Activated CD4-positive, alpha-beta memory T cell treated with anti-CD3 and anti-CD28 coated beads, Interleukin-2, amount 10 ng/mL, durations not matched to agents 7 days and 5 days (primary cell): ENCODE data around the gene ISG20L2. TPM values are rescaled to one million over a fixed set of nuclear protein-coding genes. Genes with fewer than 3 reads are reported as not detected.

Source experiments
- CTCF ChIA-PET: fragments of 350-600 bp; sonication (Branson Sonifier 250); formaldehyde crosslinking; loops from one replicate; lab custom pipeline; 2021; ENCODE audit warnings: antibody characterized with exemption, inconsistent platforms; lab: Charles Lee
- POLR2A ChIA-PET: fragments of 350-600 bp; sonication (Branson Sonifier 250); formaldehyde crosslinking; loops from one replicate; lab custom pipeline; 2021; ENCODE audit warnings: antibody characterized with exemption; lab: Charles Lee
- DNase-seq: peaks from one replicate; pipeline ENCODE4 v3.0.0-alpha.2; 2020
- H3K27ac Mint-ChIP-seq: one replicate; pipeline ENCODE4 v1.8.0; 2021; ENCODE audit warnings: mild to moderate bottlenecking, mixed read lengths
- H3K27me3 Mint-ChIP-seq: one replicate; pipeline ENCODE4 v1.8.0; 2021; ENCODE audit warnings: mixed read lengths
- H3K36me3 Mint-ChIP-seq: one replicate; pipeline ENCODE4 v1.8.0; 2021; ENCODE audit warnings: low read depth, mixed read lengths
- H3K4me1 Mint-ChIP-seq: one replicate; pipeline ENCODE4 v1.8.0; 2021; ENCODE audit warnings: mixed read lengths
- H3K4me3 Mint-ChIP-seq: one replicate; pipeline ENCODE4 v1.8.0; 2021; ENCODE audit warnings: mild to moderate bottlenecking, mixed read lengths
- H3K9me3 Mint-ChIP-seq: one replicate; pipeline ENCODE4 v1.8.0; 2021; ENCODE audit warnings: mixed read lengths
- total RNA-seq, 2 experiments: library from RNA; stranded (reverse); gene quantifications; one replicate each; pipeline ENCODE4 v1.2.3, GENCODE V29; 2021

The ISG20L2 gene, protein sequence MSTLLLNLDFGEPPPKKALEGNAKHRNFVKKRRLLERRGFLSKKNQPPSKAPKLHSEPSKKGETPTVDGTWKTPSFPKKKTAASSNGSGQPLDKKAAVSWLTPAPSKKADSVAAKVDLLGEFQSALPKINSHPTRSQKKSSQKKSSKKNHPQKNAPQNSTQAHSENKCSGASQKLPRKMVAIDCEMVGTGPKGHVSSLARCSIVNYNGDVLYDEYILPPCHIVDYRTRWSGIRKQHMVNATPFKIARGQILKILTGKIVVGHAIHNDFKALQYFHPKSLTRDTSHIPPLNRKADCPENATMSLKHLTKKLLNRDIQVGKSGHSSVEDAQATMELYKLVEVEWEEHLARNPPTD
- 10 to 100 TPM; 42.0 to 43.3 TPM for total RNA-seq

DNA sequence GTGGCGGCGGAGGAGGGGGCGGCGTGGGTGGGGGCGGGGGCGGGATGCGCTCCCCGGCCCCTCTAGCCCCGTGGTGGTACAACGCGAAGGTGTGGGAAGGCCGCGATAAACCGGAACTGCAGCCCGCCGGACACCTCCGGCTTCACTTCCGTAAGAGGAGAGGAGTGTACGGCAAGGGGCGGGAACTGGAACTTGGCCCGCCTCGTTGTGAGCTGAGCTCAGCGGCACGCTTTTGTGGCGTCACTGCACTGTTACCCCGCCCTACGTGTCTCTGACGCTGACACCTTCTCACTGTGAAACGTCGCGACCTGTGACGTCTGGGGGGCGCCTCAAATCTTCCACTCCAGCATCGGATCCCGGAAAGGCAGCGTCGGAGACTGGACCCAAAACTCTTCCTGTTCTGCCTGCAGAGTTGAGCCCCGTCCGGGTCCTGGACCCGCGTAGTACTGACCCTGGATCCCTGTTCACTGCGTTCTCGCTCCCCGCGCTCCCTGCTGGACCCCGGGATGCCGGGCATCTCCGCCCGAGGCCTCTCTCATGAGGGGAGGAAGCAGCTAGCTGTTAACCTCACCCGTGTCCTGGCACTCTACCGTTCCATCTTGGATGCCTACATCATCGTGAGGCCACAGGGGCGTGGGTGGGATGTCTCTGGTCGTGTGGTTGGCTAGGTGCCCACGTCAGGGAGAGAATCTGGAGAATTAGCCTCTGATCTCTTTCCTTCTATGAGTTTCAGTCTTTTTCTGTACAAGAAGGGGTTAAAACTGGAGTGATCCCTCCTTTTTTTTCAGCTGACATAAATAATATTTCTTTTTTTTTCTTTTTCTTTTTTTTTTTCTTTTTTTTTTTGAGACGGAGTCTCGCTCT is at the start of gene ISG20L2:
Gene ISG20L2 (minus strand): TSS at position 168 of the 864 bp plus-strand sequence. CDS start 1,114 bp downstream, outside the sequence.
- CTCF ChIA-PET = interaction anchor here (0.6 to 6.7 kb wide), 15 partner anchors 9 to 162 kb away, joined by 3 to 212 read pairs (median 27); partner anchors contain the start of genes HDGF, INSRR, MRPL24 and NES
- Mint-ChIP-seq H3K27me3 (no peaks in the 10 kb centered on the region), H3K36me3 (peaks cover 35% of the 10 kb centered on the region), H3K4me3 (no peak within 1 kb of the TSS), H3K9me3 (no peaks in the 10 kb centered on the region), H3K27ac (no peak within 1 kb of the TSS), H3K4me1 (peaks cover 24% of the 10 kb centered on the region)
- POLR2A ChIA-PET = interaction anchor here (0.6 to 8.9 kb wide), 25 partner anchors 8 to 272 kb away, joined by 3 to 150 read pairs (median 5); partner anchors contain the start of genes GPATCH4, HDGF, MRPL24 and NTRK1
- DNase-seq = peak; percentile 98

GRCh38 chr1:156777573-156777972 is 49.0 kb upstream of the ISG20L2 start:
- CTCF ChIA-PET = interaction anchor here (0.6 to 1.3 kb wide), 4 partner anchors 9 to 88 kb away, joined by 3 to 5 read pairs (median 4); no protein-coding TSS in a partner anchor
- H3K27me3 Mint-ChIP-seq = no peaks in the 10 kb centered on the region
- H3K27ac Mint-ChIP-seq = no peak overlapping the region
- H3K36me3 Mint-ChIP-seq = peaks cover 47% of the 10 kb centered on the region
- no peak overlapping the region for H3K4me3 Mint-ChIP-seq
- no peak for DNase-seq
- peaks cover 53% of the 10 kb centered on the region for H3K4me1 Mint-ChIP-seq
- H3K9me3 Mint-ChIP-seq = no peaks in the 10 kb centered on the region
- POLR2A ChIA-PET = interaction anchor here (1.0 kb wide), 1 partner anchor 11 kb away, joined by 3 read pairs; no protein-coding TSS in a partner anchor

GRCh38 chr1:156776942-156777341 is 48.4 kb upstream of the ISG20L2 start:
- Mint-ChIP-seq H3K4me1 (peaks cover 54% of the 10 kb centered on the region), H3K4me3 (no peak overlapping the region), H3K27ac (no peak overlapping the region), H3K27me3 (no peaks in the 10 kb centered on the region), H3K36me3 (peaks cover 45% of the 10 kb centered on the region), H3K9me3 (no peaks in the 10 kb centered on the region)
- DNase-seq = no peak
- ChIA-PET POLR2A (interaction anchor here (1.0 to 1.3 kb wide), 2 partner anchors 10 to 25 kb away, joined by 4 to 6 read pairs; partner anchors contain the start of gene PRCC), CTCF (interaction anchor here (1.2 to 1.6 kb wide), 3 partner anchors 21 to 51 kb away, joined by 4 to 5 read pairs (median 5); no protein-coding TSS in a partner anchor)

GRCh38 chr1:156775799-156776198 is 47.2 kb upstream of the ISG20L2 start:
- Mint-ChIP-seq H3K36me3 (peaks cover 40% of the 10 kb centered on the region), H3K27me3 (no peaks in the 10 kb centered on the region), H3K4me1 (peaks cover 50% of the 10 kb centered on the region), H3K4me3 (no peak overlapping the region), H3K9me3 (no peaks in the 10 kb centered on the region), H3K27ac (no peak overlapping the region)
- ChIA-PET CTCF (interaction anchor here (1.6 kb wide), 1 partner anchor 38 kb away, joined by 4 read pairs; no protein-coding TSS in a partner anchor), POLR2A (interaction anchor here (0.6 to 1.3 kb wide), 2 partner anchors 26 to 89 kb away, joined by 4 read pairs; no protein-coding TSS in a partner anchor)
- no peak for DNase-seq

DNA sequence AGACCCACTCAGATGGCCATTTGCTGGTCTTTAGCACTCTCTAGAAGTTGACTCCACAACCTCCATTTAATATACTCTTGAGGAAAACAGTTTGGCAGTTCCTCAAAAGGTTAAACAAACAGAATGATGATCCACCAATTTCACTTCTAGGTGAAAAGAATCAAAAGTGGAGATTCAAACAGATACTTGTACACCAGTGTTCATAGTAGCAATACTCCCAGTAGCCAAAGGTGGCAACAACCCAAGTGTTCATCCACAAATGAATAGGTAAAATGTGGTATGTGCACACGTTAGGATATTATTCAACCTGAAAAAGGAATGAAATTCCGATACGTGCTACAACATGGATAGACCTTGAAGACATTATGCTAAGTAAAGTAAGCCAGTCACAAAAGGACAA is 45.0 kb upstream of the ISG20L2 start:
- no peak overlapping the region for H3K27ac Mint-ChIP-seq
- no peak for DNase-seq

DNA sequence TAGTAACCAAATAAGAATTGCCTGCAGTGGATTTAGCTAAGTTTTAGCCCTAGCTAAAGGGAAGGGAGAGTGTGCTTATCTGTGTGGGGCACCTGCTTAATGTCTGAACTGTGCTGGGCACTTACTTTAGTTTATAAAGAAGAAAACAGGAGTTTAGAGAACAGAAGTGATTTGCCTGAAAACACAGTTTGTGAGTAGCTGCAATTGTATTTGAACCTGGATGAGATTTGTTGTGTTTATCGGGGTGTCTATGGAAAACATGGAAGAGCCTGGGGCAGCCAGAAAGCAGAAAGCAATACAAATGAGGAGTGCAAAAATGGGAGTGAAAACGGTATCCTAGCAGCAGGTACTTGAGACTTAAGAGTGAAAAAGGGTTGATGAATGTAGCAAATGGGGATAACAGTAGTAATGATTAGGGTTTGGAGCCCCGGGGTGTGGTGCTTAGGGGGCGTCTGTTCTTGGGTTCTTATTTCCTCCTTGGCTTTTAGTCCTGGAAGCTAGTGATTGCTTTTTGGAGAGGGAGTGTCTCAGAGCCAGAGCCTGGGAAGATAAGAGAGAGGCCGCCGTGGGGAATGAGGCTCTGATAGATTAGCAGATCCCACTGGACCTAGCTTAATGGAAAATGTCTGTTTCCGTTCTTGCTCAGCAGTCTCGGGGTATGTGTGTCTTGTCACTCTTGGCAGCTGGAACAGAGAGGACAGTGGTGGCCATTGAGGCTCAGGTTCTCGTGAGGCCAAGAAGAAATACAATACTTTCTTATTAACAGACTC is 44.3 kb upstream of the ISG20L2 start:
- peaks cover 55% of the 10 kb centered on the region for H3K36me3 Mint-ChIP-seq
- H3K27ac Mint-ChIP-seq = no peak overlapping the region

More for the DNA sequence above, 45.0 kb upstream of the ISG20L2 start:
- Mint-ChIP-seq H3K36me3 (peaks cover 55% of the 10 kb centered on the region), H3K27me3 (no peaks in the 10 kb centered on the region), H3K4me1 (peaks cover 67% of the 10 kb centered on the region), H3K4me3 (no peak overlapping the region), H3K9me3 (no peaks in the 10 kb centered on the region)
- ChIA-PET POLR2A (interaction anchor here (0.6 to 1.9 kb wide), 4 partner anchors 22 to 63 kb away, joined by 3 to 7 read pairs (median 4); partner anchors contain the start of genes HDGF and ISG20L2), CTCF (interaction anchor here (13.6 kb wide), 1 partner anchor 46 kb away, joined by 121 read pairs; the partner anchor contains the start of genes ISG20L2 and METTL25B)

DNA sequence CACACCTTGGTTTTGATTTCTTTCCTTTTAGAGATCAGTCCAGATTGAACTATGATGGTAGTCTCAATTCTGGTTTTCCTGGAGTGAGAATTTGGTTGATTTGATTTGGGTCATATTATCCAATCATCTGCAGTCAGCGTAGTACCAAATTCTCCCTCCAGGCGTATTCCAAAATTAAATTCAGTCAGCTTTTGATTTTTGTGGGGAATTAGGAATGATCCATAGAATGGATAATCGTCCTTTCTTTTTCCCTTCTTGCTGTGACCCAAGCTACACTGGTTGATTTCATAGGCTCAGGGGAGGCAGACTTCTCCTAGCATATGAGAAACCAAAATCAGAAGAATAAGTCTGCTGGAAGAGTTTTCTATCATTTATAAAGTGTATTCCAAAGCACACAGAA is 43.7 kb upstream of the ISG20L2 start:
- Mint-ChIP-seq H3K36me3 (peaks cover 50% of the 10 kb centered on the region), H3K27me3 (no peaks in the 10 kb centered on the region), H3K27ac (no peak overlapping the region), H3K4me3 (no peak overlapping the region), H3K4me1 (peaks cover 62% of the 10 kb centered on the region), H3K9me3 (no peaks in the 10 kb centered on the region)
- POLR2A ChIA-PET = interaction anchor here (0.6 to 1.9 kb wide), 5 partner anchors 9 to 46 kb away, joined by 3 to 7 read pairs (median 5); partner anchors contain the start of genes HDGF and ISG20L2
- no peak for DNase-seq
- CTCF ChIA-PET = interaction anchor here (0.8 to 13.6 kb wide), 3 partner anchors 37 to 87 kb away, joined by 3 to 121 read pairs (median 4); partner anchors contain the start of genes ISG20L2 and METTL25B

More for the DNA sequence above, 44.3 kb upstream of the ISG20L2 start:
- ChIA-PET POLR2A (interaction anchor here (0.6 to 1.9 kb wide), 5 partner anchors 9 to 47 kb away, joined by 3 to 7 read pairs (median 5); partner anchors contain the start of genes HDGF and ISG20L2), CTCF (interaction anchor here (0.6 to 13.6 kb wide), 4 partner anchors 17 to 87 kb away, joined by 3 to 121 read pairs (median 4); partner anchors contain the start of genes ISG20L2 and METTL25B)
- H3K4me3 Mint-ChIP-seq = no peak overlapping the region
- H3K4me1 Mint-ChIP-seq = peaks cover 67% of the 10 kb centered on the region
- H3K27me3 Mint-ChIP-seq = no peaks in the 10 kb centered on the region
- no peak for DNase-seq
- no peaks in the 10 kb centered on the region for H3K9me3 Mint-ChIP-seq

- H3K4me1 Mint-ChIP-seq = peaks cover 54% of the 10 kb centered on the region
- no peak overlapping the region for H3K4me3 Mint-ChIP-seq
- no peaks in the 10 kb centered on the region for H3K9me3 Mint-ChIP-seq
- no peaks in the 10 kb centered on the region for H3K27me3 Mint-ChIP-seq
- CTCF ChIA-PET = interaction anchor here (1.0 to 13.6 kb wide), 5 partner anchors 9 to 108 kb away, joined by 3 to 121 read pairs (median 4); partner anchors contain the start of genes ISG20L2 and METTL25B
- POLR2A ChIA-PET = interaction anchor here (0.5 to 6.1 kb wide), 12 partner anchors 12 to 91 kb away, joined by 3 to 75 read pairs (median 5); partner anchors contain the start of genes HDGF, ISG20L2, METTL25B and MRPL24
- H3K36me3 Mint-ChIP-seq = peaks cover 39% of the 10 kb centered on the region
- H3K27ac Mint-ChIP-seq = no peak overlapping the region
- DNase-seq = no peak
Measured at GRCh38 chr1:156768610-156769295, 40.2 kb upstream of the ISG20L2 start.

- no peak overlapping the region for H3K27ac Mint-ChIP-seq
- no peaks in the 10 kb centered on the region for H3K27me3 Mint-ChIP-seq
- no peak overlapping the region for H3K4me3 Mint-ChIP-seq
- POLR2A ChIA-PET = interaction anchor here (0.9 to 6.1 kb wide), 16 partner anchors 9 to 260 kb away, joined by 3 to 75 read pairs (median 6); partner anchors contain the start of genes HDGF, ISG20L2, METTL25B and MRPL24
- DNase-seq = peak; percentile 42
- peaks cover 47% of the 10 kb centered on the region for H3K4me1 Mint-ChIP-seq
- CTCF ChIA-PET = interaction anchor here (1.0 to 13.6 kb wide), 10 partner anchors 10 to 267 kb away, joined by 3 to 121 read pairs (median 4); partner anchors contain the start of genes ISG20L2, METTL25B and NTRK1
- peaks cover 33% of the 10 kb centered on the region for H3K36me3 Mint-ChIP-seq
- H3K9me3 Mint-ChIP-seq = no peaks in the 10 kb centered on the region
Measured at GRCh38 chr1:156767879-156768604, 39.5 kb upstream of the ISG20L2 start.
